HG02678 (cell line): ENCODE measurements around the gene SAV1.

Source experiments
- ATAC-seq: cut with Tn5 transposase; IDR thresholded peaks from one replicate; pipeline ENCODE4 v1.9.1; 2021; ENCODE audit warnings: mild to moderate bottlenecking, moderate library complexity; ENCODE audit not compliant: unreplicated experiment

SAV1 gene

DNA sequence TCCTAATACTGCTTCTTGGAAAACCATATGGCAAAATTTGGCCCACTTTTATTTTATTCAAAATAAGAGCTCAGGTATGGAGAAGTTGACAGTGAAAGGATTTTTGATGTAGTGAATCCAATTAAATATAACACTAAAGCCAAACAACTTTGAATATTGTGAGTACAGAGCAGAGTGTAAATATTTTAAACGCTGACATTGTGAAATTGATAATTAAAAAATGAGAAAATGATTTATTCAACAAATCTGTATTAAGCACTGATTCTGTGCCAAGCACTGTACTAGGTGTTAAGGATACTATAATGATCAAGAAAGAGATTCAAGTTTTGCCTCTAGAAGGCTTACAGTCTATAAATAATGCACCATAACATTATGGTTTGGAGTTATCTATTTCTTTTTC, 57.6 kb downstream of the SAV1 start:
- no peak for ATAC-seq

DNA sequence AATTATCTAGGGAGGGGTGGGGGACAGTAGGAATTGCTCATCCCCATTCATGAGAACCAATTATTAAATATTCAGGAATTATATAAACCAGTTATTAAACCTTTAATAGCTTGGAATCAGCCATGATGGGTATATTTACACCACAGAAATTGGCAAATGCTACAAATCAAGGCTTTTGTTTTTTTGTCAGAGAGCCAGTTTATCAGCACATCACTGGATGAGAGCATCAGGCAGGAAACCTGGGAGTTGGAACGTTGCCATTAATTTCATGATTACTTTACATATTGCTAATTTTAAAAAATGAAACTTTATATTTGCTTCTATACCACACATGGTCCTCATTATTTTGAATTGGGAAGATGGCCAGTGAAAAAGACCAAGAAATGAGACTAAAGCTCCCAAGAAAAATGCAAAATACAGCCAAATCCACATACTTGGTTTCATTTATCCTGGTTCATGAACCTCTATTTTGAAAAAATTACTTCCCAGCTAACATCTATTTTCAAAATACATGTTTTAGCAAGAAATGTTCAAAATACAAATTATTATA, 59.7 kb downstream of the SAV1 start:
- no peak for ATAC-seq

DNA sequence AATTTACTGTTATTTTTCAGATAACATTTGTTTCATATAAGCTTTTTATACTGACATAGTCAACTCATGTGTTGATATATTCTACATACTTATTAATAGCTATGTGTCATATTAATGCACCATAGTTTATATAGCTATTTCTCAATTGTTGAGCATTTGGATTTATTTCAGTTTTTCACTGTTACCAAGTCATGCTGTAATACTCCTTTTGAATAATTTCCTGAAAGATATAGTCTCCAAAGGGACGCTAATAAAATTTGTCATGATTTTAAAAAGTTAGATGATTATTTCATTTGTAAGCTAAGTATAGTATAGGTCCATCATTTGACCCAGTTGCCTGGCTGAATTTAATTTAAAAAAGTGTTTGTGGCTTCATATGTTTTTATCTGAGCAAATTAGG, 60.3 kb downstream of the SAV1 start:
- no peak for ATAC-seq

DNA sequence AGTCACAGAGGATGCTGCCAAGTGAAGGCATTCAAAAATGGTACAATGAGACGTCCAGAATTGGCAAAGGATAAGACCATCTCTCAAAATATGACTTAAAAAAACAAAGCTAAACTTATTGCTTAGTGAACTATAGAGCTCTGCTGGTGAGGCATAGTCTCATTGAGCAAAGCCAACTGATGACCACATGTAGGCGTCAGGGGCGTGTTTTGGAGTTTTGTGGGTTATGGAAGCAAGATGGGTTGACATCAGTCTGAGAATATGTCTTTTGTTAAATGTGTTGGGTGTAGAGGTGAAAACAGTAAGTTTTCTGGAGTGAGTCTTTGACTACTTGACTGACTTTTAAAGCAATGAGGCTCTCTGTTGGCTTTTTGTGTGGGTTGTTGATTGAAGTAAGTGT, 60.9 kb downstream of the SAV1 start:
- ATAC-seq = no peak

DNA sequence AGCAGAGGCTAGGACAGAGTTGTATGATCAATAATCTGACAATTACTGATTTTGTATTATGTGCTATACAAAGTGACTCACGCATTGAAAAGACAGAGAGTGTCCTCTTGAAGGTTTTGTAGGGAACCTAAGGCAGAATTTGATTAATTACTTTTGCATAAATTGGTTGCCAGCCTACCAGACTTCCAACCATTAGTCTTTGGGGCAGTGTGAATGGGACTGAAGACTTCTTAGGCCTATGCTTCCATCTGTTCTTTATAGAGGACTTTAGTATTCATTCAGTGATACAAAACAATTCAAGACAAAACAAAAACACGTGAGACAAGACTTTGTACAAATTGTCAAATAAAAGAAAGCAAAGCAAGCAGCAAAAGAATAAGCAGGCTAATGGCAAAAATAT, 61.6 kb downstream of the SAV1 start:
- no peak for ATAC-seq

DNA sequence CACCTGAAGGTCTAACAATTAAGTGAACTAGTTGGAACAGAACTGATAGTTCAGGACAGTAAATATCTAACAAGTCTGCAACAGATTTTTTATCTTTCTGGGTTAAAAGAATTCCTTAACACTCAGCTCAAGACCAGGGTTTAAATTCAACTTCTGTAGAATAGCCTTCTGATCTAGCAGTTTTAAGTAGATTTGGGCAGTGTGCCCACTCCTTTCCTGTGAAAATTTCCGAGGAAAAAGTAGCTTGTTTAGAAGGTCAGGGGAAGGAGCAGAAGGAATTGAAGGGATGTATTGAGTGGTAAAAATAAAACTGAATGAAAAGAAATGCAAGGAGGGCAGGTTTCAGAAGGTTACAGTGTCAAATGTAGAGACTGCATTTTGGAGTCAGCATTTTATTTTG, 62.3 kb downstream of the SAV1 start:
- no peak for ATAC-seq

DNA sequence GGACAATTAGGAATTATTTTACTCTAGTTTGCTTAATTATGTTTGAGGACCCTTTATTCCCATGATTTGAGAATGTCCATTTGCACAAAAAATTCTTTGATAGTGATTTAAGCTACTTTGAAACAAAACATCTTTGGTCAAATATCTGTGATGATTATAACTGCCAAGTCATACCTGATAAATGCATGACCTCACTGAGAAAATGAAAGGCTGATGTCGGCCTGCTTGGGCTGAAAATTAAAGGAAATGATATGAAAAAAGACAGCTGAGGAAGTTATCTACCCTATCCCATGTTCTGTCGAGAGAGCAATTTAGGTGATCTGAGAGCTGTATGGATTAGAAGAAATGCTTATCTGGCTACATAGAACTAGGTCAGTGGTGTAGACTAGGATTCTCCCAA, 64.5 kb downstream of the SAV1 start:
- ATAC-seq = no peak

DNA sequence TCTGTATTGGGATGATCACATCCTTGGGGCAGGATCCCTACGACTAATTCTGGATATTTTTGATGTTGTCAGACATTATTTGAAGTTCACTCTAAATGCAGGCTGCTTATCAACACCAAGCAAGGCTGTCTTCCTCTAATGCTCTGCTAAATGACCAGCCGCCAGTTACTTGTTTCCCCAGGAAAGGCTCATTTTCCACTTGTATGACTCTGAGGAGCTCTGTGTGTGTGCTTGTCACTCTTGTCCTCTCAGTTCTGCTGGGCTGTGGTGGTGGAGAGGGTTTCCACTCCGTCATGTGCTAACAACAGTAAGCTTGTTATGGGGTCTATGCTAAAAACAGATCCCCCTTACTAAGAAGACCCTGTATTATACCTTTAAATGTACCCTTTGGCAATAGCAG, 66.1 kb downstream of the SAV1 start:
- ATAC-seq = no peak

DNA sequence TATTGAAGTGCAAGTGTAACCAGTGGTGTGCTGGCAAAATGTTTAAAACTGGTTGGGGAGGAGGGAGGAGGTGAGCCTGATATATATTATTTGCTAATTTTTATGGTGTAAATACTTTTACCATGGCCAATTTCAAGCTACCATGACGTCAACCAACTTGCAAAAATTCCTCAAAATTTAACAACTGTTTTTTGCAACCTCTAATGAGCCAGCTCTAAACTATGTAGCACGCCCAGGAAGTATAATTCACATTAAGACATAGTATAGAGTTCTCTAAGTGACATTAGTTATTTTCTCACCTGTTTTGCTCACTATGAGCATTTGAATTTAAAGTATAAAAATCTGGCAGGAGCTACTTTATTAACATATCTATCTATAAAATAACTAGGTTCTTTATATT, 66.7 kb downstream of the SAV1 start:
- no peak for ATAC-seq

DNA sequence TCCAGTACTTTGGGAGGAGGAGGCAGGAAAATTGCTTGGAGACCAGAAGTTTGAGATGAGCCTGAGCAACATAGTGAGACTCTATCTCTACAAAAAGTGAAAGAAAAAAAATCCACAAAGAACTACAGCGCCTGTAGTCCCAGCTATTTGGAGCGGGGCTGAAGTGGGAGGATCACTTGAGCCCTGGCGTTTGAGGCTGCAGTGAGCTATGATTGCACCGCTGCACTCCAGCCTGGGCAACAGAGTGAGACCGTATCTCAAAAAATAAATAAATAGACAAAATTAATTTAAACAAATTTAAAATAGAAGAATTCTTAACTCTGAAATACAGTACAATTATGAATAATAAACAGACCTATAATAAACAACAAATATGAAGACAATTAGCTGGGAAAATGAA, 67.3 kb downstream of the SAV1 start:
- ATAC-seq = no peak

DNA sequence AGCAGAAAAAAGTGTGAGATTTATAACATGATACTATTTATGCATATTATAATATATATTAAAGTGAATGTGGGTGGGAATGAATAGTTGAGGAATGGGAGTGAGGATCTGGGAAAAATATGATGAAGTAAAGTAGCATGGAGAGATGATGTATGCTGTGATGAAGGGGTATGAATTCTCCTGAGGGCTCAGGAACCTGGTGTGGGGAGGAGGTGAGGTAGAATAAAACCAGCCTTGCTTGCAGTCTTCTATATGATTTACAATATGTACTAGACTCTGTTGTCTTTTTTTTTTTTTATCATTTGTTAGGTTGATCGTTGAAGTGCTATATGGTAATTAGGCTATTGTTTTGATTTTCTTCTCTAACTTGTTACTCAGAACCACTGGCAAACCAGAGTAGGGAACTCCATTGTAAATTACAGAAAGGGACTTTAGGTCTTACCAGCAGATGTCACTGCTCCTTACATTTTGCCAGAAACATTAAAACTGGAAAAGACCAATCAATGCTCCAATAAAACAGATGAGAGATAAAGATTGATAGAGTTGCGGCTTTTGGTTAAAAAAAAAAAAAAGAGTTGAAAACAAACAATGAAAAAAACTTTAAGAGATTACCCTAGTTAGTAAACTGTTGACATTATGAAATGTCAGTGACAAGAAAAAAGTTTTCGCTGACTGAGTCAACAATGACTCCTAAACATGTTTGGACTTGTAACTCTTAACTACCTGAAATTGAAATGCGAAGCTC, 68.2 kb downstream of the SAV1 start:
- no peak for ATAC-seq

DNA sequence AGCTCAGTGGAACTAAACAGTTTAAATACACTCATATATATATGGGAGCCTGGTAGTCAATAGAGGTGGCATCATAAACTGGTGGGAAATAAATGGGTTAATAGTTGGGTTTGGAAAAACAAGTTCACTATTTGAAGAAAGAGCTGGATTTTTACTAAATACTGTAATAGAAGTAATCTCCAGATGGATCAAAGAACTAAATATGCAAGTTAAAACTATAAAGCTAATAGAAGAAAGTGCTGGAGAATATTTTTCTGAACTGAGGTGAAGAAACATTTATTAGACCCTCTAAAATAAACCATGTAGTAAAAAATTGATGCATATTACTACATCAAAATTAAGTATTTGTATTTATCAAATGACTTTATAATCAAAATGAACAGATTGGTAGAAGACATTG, 69.3 kb downstream of the SAV1 start:
- no peak for ATAC-seq

DNA sequence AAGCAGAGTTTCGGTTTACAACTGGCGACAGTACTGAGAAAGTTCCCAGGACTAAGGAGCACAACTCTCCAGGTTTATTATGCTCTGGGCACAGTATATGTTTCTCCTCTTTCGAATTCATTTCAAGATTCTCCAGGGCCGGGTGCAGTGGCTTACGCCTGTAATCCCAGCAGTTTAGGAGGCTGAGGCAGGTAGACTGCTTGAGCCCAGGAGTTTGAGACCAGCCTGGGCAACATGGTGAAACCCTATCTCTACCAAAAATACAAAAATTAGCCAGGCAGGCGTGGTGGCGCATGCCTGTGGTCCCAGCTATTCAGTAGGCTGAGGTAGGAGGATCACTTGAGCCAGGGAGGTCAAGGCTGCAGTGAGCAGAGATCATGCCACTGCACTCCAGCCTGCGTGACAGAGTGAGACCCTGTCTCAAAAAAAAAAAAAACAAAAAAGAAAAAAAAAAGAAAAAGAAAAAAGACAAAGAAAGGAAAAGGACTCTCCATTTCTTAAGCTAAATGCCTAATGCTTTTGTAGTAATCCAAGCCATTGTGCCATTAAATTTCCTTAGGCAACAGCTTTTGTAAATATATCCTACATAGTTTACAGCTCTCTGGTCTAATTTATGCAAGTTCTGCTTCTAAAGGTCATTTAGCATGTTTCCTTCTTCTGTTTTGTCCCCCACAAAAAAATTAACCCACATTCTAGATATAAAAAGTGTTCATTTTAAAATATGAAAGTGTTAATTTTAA, 73.4 kb downstream of the SAV1 start:
- no peak for ATAC-seq

DNA sequence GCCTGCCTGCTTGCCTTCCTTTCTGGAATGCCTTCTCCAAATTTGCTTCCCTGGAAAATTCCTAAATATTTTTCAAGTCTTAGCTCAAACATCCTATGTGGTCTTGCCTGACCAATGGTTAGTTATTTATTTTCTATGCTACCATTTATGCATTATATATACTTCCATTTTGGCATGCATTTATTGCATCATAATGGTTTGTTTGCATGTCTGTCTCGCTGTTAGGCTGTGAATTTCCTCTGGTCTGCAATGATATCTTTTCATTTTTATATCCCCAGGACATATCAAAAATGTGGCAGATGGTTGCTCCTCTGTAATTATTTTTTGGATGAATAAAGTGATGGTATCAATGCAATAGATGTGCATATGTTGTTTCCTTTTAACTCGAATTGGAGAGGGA, 77.6 kb downstream of the SAV1 start:
- no peak for ATAC-seq
